Karpas-422 (cell line): Measurements from ENCODE around the gene MRPL58. TPM values are rescaled to one million over a fixed set of nuclear protein-coding genes. Genes with fewer than 3 reads are reported as not detected.
"Not testable (repeated sequence)": the region's sequence is repeated elsewhere in the genome, so short reads cannot be mapped to it uniquely, and the experiment has no call there.

Experiments
- DNase-seq: peaks from one replicate; pipeline ENCODE4 v3.0.0-alpha.2; 2015
- H2AFZ ChIP-seq: fragments of 200-600 bp; sonication (generic); 2 replicates; pipeline ENCODE4 v1.6.1; 2014; ENCODE audit warnings: antibody characterized with exemption, low read length, mixed read lengths
- H3K27ac ChIP-seq: fragments of 200-600 bp; sonication (generic); 2 replicates; pipeline ENCODE4 v1.5.1; 2014; ENCODE audit warnings: mild to moderate bottlenecking, low read length, moderate library complexity
- H3K27me3 ChIP-seq: fragments of 200-600 bp; sonication (generic); 2 replicates; pipeline ENCODE4 v1.6.1; 2014; ENCODE audit warnings: low read length, mixed read lengths
- H3K36me3 ChIP-seq: fragments of 200-600 bp; sonication (generic); 2 replicates; pipeline ENCODE4 v1.6.1; 2014; ENCODE audit warnings: low read length, mixed read lengths; ENCODE audit not compliant: insufficient read depth
- H3K4me1 ChIP-seq: fragments of 200-600 bp; sonication (generic); 2 replicates; pipeline ENCODE4 v1.6.1; 2014; ENCODE audit warnings: mild to moderate bottlenecking, low read length, mixed read lengths
- H3K4me2 ChIP-seq: fragments of 200-600 bp; sonication (generic); 2 replicates; pipeline ENCODE4 v1.6.1; 2014; ENCODE audit warnings: low read length, low read depth, mild to moderate bottlenecking; ENCODE audit not compliant: poor library complexity, severe bottlenecking
- H3K4me3 ChIP-seq: fragments of 200-600 bp; sonication (generic); 2 replicates; pipeline ENCODE4 v1.5.1; 2014; ENCODE audit warnings: mild to moderate bottlenecking, antibody characterized with exemption, low read length, mixed read lengths
- H3K79me2 ChIP-seq: fragments of 200-600 bp; sonication (generic); 2 replicates; pipeline ENCODE4 v1.6.1; 2014; ENCODE audit warnings: mild to moderate bottlenecking, low read length, mixed read lengths
- H3K9ac ChIP-seq: fragments of 200-600 bp; sonication (generic); 2 replicates; pipeline ENCODE4 v1.6.0; 2014; ENCODE audit warnings: low read length
- H3K9me2 ChIP-seq: fragments of 200-600 bp; sonication (generic), shearing (Covaris generic); replicated peaks from 2 replicates; pipeline ENCODE4 v1.6.0; 2014; ENCODE audit warnings: mild to moderate bottlenecking, low read length, moderate library complexity; ENCODE audit not compliant: insufficient read depth
- H3K9me3 ChIP-seq: fragments of 300-700, 200-600 bp; sonication (generic); 2 replicates; pipeline ENCODE4 v1.6.1; 2014; ENCODE audit warnings: low read length, mixed read lengths
- H4K20me1 ChIP-seq: fragments of 200-600 bp; sonication (generic); 2 replicates; pipeline ENCODE4 v1.6.1; 2014; ENCODE audit warnings: mild to moderate bottlenecking, antibody characterized with exemption, low read length, low read depth; ENCODE audit not compliant: insufficient read depth
- total RNA-seq: library from RNA; depleted of rRNA; stranded (reverse); fragments of >200 nt; shearing (Covaris generic); gene quantifications from 2 replicates; pipeline ENCODE4 v1.2.3, GENCODE V29; 2014; ENCODE audit warnings: low replicate concordance

The MRPL58 gene
- total RNA-seq, 1 experiment from 2014 or later, result 33.8 TPM

DNA sequence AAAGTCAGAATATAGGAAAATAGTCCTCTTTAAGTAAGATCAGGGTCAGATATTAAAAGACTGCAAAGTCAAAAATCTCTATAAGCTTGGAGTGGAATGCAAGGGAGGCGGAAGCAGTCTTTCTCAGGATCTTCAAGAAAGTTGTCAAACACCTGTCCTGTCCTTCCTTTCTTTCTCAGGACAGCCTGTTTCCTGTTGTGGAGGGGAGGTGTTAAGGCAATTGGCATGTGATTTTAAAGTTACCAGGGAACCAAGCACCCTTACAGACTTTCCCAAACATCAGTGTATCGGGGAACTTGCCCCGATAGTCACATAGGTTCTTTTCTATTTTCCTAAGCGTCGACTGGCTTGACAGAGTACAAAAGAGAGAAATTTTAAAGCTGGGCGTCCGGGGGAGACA lies 32.2 kb downstream of the MRPL58 start:
- H3K9ac ChIP-seq, result no peak overlapping the region

GRCh38 chr17:75045946-75046406 lies 33.5 kb downstream of the MRPL58 start:
- Histone ChIP-seq H3K4me3 (peak overlapping the region; percentile 100), H3K4me2 (peak overlapping the region; percentile 77), H3K79me2 (peaks cover 45% of the 10 kb centered on the region), H3K9ac (peak overlapping the region; percentile 98), H3K4me1 (peaks cover 21% of the 10 kb centered on the region), H3K27ac (0 out of 2 replicates have a peak overlapping the region, but pooled peaks have one; percentile 47)
- H3K36me3 ChIP-seq, H2AFZ ChIP-seq, H3K27me3 ChIP-seq, H4K20me1 ChIP-seq, DNase-seq, H3K9me3 ChIP-seq, H3K9me2 ChIP-seq: not testable (repeated sequence)

More for the DNA sequence above, 32.2 kb downstream of the MRPL58 start:
- DNase-seq, result no peak
- H3K9me3 ChIP-seq, result no peaks in the 10 kb centered on the region
- peaks cover 44% of the 10 kb centered on the region for H3K79me2 ChIP-seq
- H3K27ac ChIP-seq, result no peak overlapping the region
- no peak overlapping the region for H2AFZ ChIP-seq
- peaks cover 6% of the 10 kb centered on the region; the same call in 1 of the 2 replicates for H3K36me3 ChIP-seq
- no peaks in the 10 kb centered on the region for H3K9me2 ChIP-seq
- H3K4me3 ChIP-seq, result no peak overlapping the region
- H3K27me3 ChIP-seq, result no peaks in the 10 kb centered on the region
- H3K4me1 ChIP-seq, result peaks cover 21% of the 10 kb centered on the region
- H3K4me2 ChIP-seq, result no peak overlapping the region
- no peaks in the 10 kb centered on the region for H4K20me1 ChIP-seq

DNA sequence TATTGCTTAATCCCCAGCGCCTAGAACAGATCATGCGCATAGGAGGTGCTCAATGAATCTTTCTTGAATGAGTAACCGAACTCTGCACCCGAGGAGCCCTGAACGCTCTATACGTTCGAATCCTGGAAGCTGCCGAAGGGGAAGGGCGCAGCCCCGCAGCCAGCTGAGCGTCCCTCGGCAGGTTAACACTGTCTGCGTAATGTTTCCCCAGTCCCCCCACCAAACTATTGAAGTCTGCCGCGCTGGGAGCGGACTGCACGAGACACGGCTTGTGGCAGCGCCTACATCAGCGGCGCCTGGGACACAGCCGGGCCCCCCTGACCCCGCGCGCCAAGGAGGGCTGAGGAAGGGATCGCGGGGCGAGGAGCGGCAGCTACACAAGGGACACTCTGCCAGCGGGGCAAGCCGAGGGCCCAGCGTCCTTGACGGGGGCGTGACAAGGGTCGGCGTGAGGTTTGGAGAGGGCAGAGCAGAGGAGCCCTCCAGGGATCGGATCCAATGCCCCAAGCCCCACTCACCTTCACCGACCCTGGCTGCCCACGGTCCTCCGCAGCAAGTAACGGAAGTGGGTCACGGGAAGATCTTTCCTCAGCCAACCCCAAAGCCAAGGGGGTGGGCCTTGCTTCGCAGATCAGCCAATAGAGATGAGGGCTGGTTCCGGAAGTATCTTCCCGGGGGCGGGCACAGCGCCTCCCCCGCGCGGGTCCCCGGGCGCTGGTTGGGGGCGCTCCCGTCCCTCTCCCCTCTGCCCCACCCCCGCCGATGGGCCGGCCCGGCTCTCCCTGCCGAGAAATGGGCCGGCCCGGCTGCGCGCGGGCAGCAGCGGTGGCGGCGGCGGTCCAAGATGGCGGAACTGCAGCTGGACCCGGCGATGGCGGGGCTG lies 34.2 kb downstream of the MRPL58 start, which contains the start of the genes ATP5PD and KCTD2:
Gene ATP5PD (minus strand): TSS at position 563 of the 883 bp plus-strand sequence. CDS start 4,319 bp downstream, outside the sequence.
Gene KCTD2 (plus strand): TSS at position 819 of the 883 bp plus-strand sequence. CDS start 26 bp downstream, at position 845.
- Histone ChIP-seq H3K9ac (peak within 1 kb of the TSS; percentile 98), H3K4me1 (peaks cover 21% of the 10 kb centered on the region), H3K27ac (peak within 1 kb of the TSS; percentile 47; the same call in 1 of the 2 replicates), H3K27me3 (no peaks in the 10 kb centered on the region), H3K36me3 (peaks cover 2% of the 10 kb centered on the region; the same call in 1 of the 2 replicates), H4K20me1 (no peaks in the 10 kb centered on the region), H2AFZ (no peak within 1 kb of the TSS; the same call in 1 of the 2 replicates), H3K4me3 (peak within 1 kb of the TSS; percentile 100), H3K4me2 (peak within 1 kb of the TSS; percentile 86), H3K9me3 (no peaks in the 10 kb centered on the region), H3K9me2 (no peaks in the 10 kb centered on the region), H3K79me2 (peaks cover 45% of the 10 kb centered on the region)
- DNase-seq, result peak; percentile 98

DNA sequence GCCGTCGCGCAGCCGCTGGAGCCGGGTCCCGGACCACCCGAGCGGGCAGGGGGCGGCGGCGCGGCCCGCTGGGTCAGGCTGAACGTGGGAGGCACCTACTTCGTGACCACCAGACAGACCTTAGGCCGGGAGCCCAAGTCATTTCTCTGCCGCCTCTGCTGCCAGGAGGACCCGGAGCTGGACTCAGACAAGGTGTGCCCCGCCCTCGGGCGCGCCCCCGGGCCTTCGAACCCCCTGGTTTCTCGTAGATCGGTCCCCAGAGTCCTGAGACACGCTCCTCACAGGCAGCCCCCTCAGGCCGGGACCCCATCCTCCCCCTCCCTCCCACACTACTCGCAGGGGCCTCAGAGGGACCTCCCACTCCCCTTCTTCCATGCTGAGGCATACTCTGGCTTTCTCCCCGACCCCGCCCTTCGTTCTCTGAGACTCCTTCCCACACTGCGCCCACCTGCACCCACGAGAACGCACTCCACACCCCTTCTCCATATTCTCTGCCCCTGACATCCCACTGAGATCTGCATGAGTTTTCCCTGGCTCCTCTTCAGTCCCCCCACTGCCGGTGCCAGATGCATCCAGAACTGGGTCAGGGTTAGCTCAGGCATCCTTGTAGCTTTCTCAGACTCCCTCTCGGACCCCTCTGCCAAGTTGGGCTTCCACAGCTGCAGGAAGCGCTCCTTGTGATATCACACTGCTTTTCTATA lies 35.1 kb downstream of the MRPL58 start:
- peaks cover 21% of the 10 kb centered on the region for H3K4me1 ChIP-seq
- peak; percentile 61 for DNase-seq
- no peak overlapping the region for H2AFZ ChIP-seq
- peaks cover 5% of the 10 kb centered on the region; the same call in 1 of the 2 replicates for H3K36me3 ChIP-seq
- H4K20me1 ChIP-seq, result no peaks in the 10 kb centered on the region
- H3K27ac ChIP-seq, result no peak overlapping the region
- H3K9me3 ChIP-seq, result no peaks in the 10 kb centered on the region
- peaks cover 45% of the 10 kb centered on the region for H3K79me2 ChIP-seq
- peak overlapping the region; percentile 98 for H3K9ac ChIP-seq
- no peaks in the 10 kb centered on the region for H3K9me2 ChIP-seq
- H3K27me3 ChIP-seq, result no peaks in the 10 kb centered on the region
- H3K4me2 ChIP-seq, result peak overlapping the region; percentile 86
- H3K4me3 ChIP-seq, result peak overlapping the region; percentile 100

GRCh38 chr17:75048249-75048878 lies 35.9 kb downstream of the MRPL58 start:
- H3K27ac ChIP-seq, result no peak overlapping the region

GRCh38 chr17:75049057-75049456 lies 36.6 kb downstream of the MRPL58 start:
- H3K4me3 ChIP-seq, result peak overlapping the region; percentile 100; the same call in 1 of the 2 replicates
- H3K4me1 ChIP-seq, result peaks cover 21% of the 10 kb centered on the region
- no peaks in the 10 kb centered on the region for H3K27me3 ChIP-seq
- H3K9me3 ChIP-seq, result no peaks in the 10 kb centered on the region
- H3K4me2 ChIP-seq, result peak overlapping the region; percentile 86
- peaks cover 7% of the 10 kb centered on the region; the same call in 1 of the 2 replicates for H3K36me3 ChIP-seq
- H3K27ac ChIP-seq, result no peak overlapping the region
- H3K79me2 ChIP-seq, result peaks cover 42% of the 10 kb centered on the region
- H4K20me1 ChIP-seq, result no peaks in the 10 kb centered on the region
- DNase-seq, result no peak
- H2AFZ ChIP-seq, result no peak overlapping the region
- H3K9ac ChIP-seq, result no peak overlapping the region
- no peaks in the 10 kb centered on the region for H3K9me2 ChIP-seq

More at GRCh38 chr17:75048249-75048878, 35.9 kb downstream of the MRPL58 start:
- Histone ChIP-seq H3K4me2 (peak overlapping the region; percentile 86), H3K9me3 (no peaks in the 10 kb centered on the region), H3K9me2 (no peaks in the 10 kb centered on the region), H3K79me2 (peaks cover 45% of the 10 kb centered on the region), H2AFZ (no peak overlapping the region), H3K27me3 (no peaks in the 10 kb centered on the region), H3K4me3 (peak overlapping the region; percentile 100), H3K36me3 (peaks cover 5% of the 10 kb centered on the region; the same call in 1 of the 2 replicates), H3K4me1 (peaks cover 21% of the 10 kb centered on the region), H4K20me1 (no peaks in the 10 kb centered on the region), H3K9ac (peak overlapping the region; percentile 98)
- DNase-seq, result no peak

DNA sequence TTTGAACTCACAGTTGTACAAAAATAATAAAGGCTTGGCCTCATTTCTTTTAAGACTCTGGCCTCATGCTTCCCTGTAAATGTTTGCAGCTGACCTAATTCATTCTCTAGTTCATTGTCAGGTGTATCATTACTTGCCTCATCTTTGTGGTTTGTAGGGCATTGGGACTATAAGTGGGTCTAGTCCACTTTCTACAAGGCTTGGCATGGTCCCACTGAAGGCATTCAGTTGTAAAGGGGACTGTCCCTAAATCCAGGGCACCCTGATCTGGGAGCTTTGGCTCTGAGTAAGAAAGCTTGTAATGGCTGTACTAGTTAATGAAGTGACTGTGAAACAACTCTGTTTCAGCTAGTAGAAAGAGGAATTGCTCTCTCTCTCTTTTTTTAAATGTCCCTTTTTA lies 37.2 kb downstream of the MRPL58 start:
- Histone ChIP-seq H3K4me3 (no peak overlapping the region), H3K36me3 (peaks cover 10% of the 10 kb centered on the region; the same call in 1 of the 2 replicates)

More for the DNA sequence above, 37.2 kb downstream of the MRPL58 start:
- Histone ChIP-seq H3K4me1 (peaks cover 21% of the 10 kb centered on the region), H4K20me1 (no peaks in the 10 kb centered on the region), H3K79me2 (peaks cover 39% of the 10 kb centered on the region), H3K9me3 (no peaks in the 10 kb centered on the region), H3K9ac (no peak overlapping the region), H3K27ac (no peak overlapping the region), H3K4me2 (no peak overlapping the region), H3K27me3 (no peaks in the 10 kb centered on the region), H2AFZ (no peak overlapping the region), H3K9me2 (no peaks in the 10 kb centered on the region)
- DNase-seq, result no peak
